Lower leg skin (tissue), 4 donors: Measurements from ENCODE around the gene WWC1. TPM values are rescaled to one million over a fixed set of nuclear protein-coding genes. Genes with fewer than 3 reads are reported as not detected.

Source experiments
- DNase-seq, 2 donors: peaks; one replicate each; pipeline ENCODE4 v3.0.0-alpha.2; 2019; ENCODE audit warnings: low spot score in 2 of 2
- H3K4me3 ChIP-seq: fragments of 200-600 bp; sonication (generic); 2 replicates; pipeline ENCODE4 v1.5.1; 2017; ENCODE audit warnings: mild to moderate bottlenecking, low read depth; ENCODE audit not compliant: poor library complexity, severe bottlenecking
- POLR2A ChIP-seq, 2 donors: fragments of 450-650 bp; IDR thresholded peaks; one replicate each; pipeline ENCODE4 v1.6.1; 2016 to 2017; ENCODE audit warnings: antibody characterized with exemption in 2 of 2, mild to moderate bottlenecking in 1 of 2, moderate library complexity in 1 of 2
- WGBS, 2 donors: methylation state at CpG; one replicate each; pipeline ENCODE4 v1.1.5; 2018; 5-methylcytosine and 5-hydroxymethylcytosine counted together
- intact Hi-C: fragments of 100-400 bp; cut with DNase I; formaldehyde crosslinking; loops from one replicate; pipeline ENCODE4 v1.15.0; 2023; ENCODE audit warnings: low total_unique reads
- total RNA-seq, 4 donors: library from RNA; depleted of rRNA; stranded (reverse); fragments of >200 nt; gene quantifications; one replicate each; pipeline ENCODE4 v1.1.0, GENCODE V29; 2016
- TF ChIP-seq, protein P1 (sequence below), 3 donors: fragments of 450-650 bp; IDR thresholded peaks; one replicate each; pipeline ENCODE4 v1.5.1; 2016; ENCODE audit warnings: antibody characterized with exemption in 3 of 3, mild to moderate bottlenecking in 3 of 3, moderate library complexity in 2 of 3

WWC1 gene
- total RNA-seq, 4 donors from 2014 or later, result 23.5 to 57.0 (median 30.0) TPM

DNA sequence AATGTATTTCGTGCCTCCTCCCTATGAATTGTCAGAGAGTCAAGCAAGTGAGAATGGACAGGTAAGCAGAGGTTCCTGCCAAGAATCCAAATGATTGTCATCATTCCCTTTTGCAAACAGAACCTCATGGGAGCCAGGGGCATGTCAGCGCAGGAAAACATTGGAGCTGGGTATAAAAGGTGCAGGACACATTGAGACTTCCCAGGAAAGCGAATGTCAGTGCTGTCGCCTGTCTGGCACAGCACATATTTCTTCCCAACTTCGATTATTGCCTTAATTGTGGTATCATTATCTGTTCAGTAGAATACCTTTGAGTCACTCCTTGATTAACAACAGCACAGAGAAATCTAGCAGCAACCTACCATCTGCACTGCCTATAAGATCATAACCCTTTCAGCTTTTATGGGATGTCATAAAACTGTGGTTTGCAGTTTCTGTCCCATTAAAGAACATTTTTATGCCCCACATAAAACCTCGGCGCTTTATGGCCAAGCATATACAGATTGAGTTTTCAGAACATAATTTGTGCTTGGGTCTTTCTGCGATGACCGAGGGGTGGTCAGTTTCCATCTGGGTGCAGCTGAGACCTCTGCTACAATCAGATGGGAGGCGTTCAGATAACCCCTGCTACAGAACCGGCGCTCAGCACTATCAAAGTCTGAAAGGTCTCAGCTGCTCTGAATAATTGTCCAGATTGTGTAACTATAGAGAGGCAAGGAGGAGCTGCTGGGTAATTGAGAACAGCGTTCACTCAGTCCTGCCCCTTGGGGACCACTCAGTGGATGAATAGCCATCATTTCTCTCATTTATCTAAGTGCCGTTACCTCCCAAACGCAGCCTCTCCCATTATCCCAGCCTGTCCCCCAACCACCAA, 30.9 kb upstream of the WWC1 start:
- no peak overlapping the region for H3K4me3 ChIP-seq
- no peak for TF ChIP-seq POLR2A (IDR thresholded peaks at IDR 0.05)
- TF ChIP-seq, protein P1, sequence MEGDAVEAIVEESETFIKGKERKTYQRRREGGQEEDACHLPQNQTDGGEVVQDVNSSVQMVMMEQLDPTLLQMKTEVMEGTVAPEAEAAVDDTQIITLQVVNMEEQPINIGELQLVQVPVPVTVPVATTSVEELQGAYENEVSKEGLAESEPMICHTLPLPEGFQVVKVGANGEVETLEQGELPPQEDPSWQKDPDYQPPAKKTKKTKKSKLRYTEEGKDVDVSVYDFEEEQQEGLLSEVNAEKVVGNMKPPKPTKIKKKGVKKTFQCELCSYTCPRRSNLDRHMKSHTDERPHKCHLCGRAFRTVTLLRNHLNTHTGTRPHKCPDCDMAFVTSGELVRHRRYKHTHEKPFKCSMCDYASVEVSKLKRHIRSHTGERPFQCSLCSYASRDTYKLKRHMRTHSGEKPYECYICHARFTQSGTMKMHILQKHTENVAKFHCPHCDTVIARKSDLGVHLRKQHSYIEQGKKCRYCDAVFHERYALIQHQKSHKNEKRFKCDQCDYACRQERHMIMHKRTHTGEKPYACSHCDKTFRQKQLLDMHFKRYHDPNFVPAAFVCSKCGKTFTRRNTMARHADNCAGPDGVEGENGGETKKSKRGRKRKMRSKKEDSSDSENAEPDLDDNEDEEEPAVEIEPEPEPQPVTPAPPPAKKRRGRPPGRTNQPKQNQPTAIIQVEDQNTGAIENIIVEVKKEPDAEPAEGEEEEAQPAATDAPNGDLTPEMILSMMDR (IDR thresholded peaks at IDR 0.05), result no peak
- no peak for DNase-seq
- 68 to 75% methylated on average over 15 of the region's 15 CpGs for WGBS, 2 donors
- intact Hi-C loops, result no loop called here

DNA sequence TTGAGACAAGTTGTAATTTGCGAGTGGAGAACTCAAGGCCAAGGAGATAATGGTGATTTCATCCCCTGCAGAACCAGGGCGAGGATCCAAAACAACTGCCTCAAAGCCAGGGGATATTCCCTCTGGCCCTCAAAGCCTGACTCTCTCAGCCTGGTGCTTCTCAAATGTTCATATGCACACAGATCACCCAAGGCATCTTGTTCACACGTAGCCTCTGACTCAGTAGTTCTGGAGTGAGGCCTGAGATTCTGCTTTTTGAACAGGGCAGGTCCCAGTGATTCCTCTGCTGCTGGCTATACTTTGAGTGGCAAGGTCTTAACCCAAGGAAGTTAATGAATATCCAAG, 30.2 kb upstream of the WWC1 start:
- intact Hi-C loops, result no loop called here
- 46 to 74% methylated on average over 3 of the region's 3 CpGs for WGBS, 2 donors
- H3K4me3 ChIP-seq, result no peak overlapping the region
- no peak for DNase-seq
- TF ChIP-seq, protein P1 (IDR thresholded peaks at IDR 0.05), result no peak
- no peak for TF ChIP-seq POLR2A (IDR thresholded peaks at IDR 0.05)

DNA sequence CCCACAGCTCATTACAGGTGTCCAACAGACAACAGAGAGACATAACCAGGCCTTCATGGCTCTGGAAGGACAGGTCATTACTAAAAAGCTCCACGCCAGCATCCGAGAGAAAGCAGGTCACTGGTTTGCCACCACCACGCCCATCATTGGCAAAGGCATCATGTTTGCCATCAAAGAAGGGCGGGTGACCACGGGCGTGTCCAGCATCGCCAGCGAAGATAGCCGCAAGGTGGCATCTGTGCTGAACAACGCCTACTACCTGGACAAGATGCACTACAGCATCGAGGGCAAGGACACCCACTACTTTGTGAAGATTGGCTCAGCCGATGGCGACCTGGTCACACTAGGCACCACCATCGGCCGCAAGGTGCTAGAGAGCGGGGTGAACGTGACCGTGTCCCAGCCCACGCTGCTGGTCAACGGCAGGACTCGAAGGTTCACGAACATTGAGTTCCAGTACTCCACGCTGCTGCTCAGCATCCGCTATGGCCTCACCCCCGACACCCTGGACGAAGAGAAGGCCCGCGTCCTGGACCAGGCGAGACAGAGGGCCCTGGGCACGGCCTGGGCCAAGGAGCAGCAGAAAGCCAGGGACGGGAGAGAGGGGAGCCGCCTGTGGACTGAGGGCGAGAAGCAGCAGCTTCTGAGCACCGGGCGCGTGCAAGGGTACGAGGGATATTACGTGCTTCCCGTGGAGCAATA, 29.3 kb upstream of the WWC1 start:
- intact Hi-C loops, result no loop called here
- no peak for DNase-seq
- no peak overlapping the region for H3K4me3 ChIP-seq
- WGBS, 2 donors, result 92 to 93% methylated on average over 39 of the region's 39 CpGs
- no peak for TF ChIP-seq POLR2A (IDR thresholded peaks at IDR 0.05)
- TF ChIP-seq, protein P1 (IDR thresholded peaks at IDR 0.05), result no peak

DNA sequence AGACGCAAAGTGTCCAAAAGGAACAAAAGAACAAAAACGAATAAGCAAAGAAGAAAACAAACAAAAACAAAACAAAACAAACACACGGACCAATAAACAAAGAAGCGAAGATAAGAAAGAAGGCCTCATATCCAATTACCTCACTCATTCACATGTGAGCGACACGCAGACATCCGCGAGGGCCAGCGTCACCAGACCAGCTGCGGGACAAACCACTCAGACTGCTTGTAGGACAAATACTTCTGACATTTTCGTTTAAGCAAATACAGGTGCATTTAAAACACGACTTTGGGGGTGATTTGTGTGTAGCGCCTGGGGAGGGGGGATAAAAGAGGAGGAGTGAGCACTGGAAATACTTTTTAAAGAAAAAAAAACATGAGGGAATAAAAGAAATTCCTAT, 28.3 kb upstream of the WWC1 start:
- no peak for TF ChIP-seq POLR2A (IDR thresholded peaks at IDR 0.05)
- TF ChIP-seq, protein P1 (IDR thresholded peaks at IDR 0.05), result no peak
- no peak overlapping the region for H3K4me3 ChIP-seq
- 84 to 89% methylated on average over 13 of the region's 13 CpGs for WGBS, 2 donors
- intact Hi-C loops, result no loop called here
- DNase-seq, result no peak

DNA sequence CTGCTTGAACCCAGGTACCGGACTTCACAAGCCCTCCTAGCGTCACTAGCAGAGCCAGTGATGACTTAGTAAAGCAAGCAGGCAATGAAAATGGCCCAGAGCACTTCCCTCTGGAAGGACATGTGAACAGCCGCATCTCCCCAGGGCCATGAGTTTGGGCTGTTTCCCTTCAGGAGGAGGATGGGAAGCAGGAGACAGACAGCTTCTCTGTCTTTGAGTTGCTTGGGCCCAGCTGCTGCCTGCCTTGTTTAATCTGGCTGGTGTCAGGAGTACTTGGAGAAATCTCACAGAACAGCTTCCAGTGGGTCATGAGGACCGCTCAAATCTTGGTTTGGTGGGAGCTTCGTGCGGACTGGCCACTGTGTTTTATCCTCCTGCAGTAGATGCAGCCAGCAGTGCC, 25.4 kb upstream of the WWC1 start:
- TF ChIP-seq, protein P1 (IDR thresholded peaks at IDR 0.05), result no peak
- WGBS, 2 donors, result 91% methylated on average over 5 to 6 of the region's 6 CpGs
- intact Hi-C loops, result no loop called here
- DNase-seq, result no peak
- no peak overlapping the region for H3K4me3 ChIP-seq
